Stimulated activated CD8-positive, alpha-beta memory T cell treated with anti-CD3 and anti-CD28 coated beads, Interleukin-7, amount 100 ng/mL, for 24 hours (primary cell): ENCODE results near the gene LXN.

ENCODE experiments used
- DNase-seq: peaks from one replicate; pipeline ENCODE4 v3.0.0-alpha.2; 2020; ENCODE audit warnings: low read depth

Gene LXN

DNA sequence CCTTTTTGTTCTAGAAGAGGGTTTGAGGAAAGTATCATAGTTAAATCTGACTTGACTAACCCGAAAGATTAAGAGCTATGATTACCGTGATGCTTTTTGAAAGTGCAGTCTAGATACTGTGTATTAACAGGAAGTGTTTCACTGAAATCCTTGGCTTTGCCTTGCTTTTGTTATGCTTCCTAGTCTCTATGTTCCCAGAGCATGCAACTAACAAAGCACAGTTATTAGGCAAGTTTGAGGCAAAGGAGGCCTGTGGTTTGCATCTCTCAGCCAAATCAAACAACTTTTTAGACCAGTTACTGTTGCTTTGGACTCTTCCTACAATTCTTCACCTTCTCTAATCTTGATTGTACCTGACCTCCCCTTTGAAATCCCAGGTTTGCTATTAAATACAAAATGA lies 3.9 kb downstream of the LXN start:
- no peak for DNase-seq

DNA sequence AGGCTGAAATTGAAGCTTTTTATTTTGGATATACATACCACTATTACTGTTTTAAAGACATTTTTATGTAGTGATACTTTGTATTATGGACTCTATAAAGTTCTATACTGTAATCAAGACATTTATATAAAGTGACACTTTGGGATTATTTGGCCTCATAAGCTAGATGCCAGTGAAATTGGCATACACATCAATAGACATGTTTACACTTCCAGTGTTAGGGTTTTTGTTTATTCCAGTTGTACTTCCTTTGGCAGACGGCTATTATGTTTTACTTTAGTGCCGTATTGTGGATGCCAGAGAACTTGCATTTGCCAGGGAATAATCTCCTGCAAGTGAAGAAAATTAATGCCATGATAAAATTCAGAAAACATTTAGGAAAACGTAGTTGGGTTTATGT lies 6.0 kb downstream of the LXN start:
- no peak for DNase-seq

GRCh38 chr3:158663832-158664231 lies 8.6 kb downstream of the LXN start:
- no peak for DNase-seq

DNA sequence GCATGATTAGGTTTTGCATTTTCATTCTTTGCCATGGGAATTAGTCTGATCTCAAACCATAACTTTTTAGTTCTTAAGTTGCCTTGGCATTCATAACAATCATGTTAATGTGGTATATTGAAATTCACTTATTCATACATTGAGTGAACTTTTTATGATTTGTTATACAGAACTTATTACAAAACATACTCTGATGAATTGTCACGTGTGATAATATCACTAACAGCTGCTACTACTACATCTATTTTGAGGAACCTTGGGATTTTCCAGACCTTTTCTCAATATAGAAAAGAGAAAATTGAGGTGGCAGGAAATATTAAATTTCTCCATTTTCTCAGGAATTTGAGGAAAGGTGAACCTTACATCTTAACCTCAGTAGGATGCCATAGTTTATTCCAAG lies 9.2 kb downstream of the LXN start:
- DNase-seq: no peak

DNA sequence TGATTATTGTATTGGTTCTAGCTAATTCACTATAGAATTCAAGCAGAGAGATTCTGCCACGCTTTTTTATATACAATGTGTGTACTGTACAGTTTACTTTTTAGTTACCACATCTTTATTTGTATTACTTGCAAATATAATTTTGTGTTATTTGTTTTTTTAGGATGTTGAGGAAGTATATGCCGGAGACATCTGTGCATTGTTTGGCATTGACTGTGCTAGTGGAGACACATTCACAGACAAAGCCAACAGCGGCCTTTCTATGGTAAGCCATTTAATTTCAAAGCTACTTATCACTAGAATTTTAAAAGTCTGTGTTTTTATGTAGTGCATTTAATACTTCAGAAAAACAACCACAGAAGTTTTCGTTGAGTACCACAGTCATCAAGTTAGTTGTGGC lies 11.7 kb downstream of the LXN start:
- no peak for DNase-seq

GRCh38 chr3:158659454-158660237 lies 12.8 kb downstream of the LXN start:
- no peak for DNase-seq

- no peak for DNase-seq
These were observed 13.6 kb downstream of the LXN start for GRCh38 chr3:158658889-158659288.

- no peak for DNase-seq
These were observed 20.0 kb downstream of the LXN start for GRCh38 chr3:158652463-158652862.

DNA sequence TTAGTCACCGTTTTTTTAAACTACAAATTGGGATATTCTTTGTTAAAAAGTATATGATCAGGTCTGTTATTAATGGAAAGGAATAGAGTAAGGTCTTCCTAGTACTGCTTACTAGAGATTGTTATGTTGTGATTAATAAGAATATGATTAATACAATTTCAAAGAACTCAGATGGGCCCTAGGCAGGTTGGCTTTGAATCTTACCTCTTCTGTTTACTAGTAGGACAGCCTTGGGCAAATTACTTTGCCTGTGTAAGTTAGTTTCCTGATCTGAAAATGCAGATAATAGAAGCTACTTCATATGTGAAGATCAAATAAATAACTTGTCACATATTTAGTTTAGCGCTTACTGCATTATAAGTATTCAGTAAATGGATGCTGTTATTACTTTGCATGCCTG lies 21.3 kb downstream of the LXN start:
- no peak for DNase-seq

- DNase-seq: no peak
These were observed 22.7 kb downstream of the LXN start for GRCh38 chr3:158649791-158650190.

- DNase-seq: peak; percentile 71
These were observed 28.0 kb downstream of the LXN start, which contains the start of gene GFM1 for GRCh38 chr3:158644345-158644908. Gene GFM1, plus strand, starts transcription at chr3:158644527. Its CDS starts 108 bp downstream, at chr3:158644635.

DNA sequence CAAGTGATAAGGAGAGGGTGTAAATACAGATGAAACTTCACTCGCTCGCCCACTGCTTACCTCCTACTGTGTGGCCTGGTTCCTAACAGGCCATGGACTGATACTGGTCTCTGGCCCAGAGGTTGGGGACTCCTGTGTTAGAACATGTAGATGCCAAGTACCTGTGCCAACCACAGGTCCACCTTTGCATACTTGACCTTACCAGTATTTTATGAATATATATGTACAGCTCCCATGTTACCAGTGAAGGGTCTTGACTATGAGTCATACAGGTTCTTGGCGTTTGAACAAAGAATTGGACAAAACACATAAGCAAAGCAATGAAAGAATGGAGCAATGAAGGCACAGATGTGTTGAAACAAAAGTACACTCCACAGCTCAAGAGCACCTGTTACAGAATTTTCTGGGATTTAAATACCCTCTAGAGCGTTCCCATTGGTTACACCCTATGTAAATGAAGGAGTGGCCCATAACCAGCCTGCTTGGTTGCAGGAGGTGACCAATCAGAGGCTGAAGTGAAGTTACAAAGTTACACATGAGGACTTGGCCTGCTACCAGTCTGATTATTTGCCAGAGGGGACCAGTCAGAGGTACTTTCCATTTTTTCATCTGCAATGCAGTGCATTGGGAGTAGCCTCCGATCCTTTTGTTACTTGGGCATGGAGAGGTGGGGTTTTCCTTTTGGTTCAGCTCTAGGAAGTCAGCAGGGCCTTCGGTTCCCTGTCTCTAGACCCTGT lies 29.8 kb downstream of the LXN start:
- DNase-seq: no peak

DNA sequence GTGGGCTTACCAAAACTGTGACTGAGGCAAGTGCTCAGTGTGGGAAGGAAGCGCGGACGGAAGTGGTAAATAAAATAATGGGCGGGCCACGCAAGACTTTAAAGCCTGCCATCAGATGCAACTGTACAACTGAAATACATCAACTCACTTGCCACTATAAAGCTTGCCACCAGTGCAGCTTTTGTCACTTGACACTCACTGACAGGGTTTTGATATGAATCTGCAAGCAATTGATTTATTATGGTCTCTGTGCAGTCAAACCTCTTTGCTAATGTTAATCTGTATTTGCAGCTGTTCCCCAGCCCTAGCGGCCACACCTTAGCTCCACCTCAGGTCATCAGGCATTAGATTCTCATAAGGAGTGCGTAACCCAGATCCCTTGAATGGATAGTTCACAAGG lies 30.4 kb downstream of the LXN start:
- no peak for DNase-seq

GRCh38 chr3:158640646-158641045 lies 31.8 kb downstream of the LXN start:
- no peak for DNase-seq

GRCh38 chr3:158631981-158632380 lies 40.5 kb downstream of the LXN start:
- no peak for DNase-seq

DNA sequence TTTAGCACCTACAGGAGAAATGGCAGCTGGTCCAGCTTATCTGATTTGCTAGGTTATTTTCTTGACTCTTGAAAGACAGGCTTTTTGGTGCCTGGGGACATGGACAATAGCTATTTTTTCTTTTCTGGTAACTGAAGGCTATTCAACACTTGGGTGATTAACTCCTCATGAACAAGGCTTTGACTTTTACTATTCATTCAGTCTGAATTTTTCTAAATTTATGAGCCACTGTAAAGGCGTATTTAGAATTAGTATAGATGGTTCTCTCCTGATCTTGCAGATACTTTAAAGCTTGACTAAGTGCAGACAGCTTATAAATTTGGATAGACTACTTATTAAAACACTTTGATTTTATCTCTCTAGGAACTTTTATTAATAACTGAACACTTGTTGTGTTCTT lies 46.6 kb downstream of the LXN start:
- no peak for DNase-seq

DNA sequence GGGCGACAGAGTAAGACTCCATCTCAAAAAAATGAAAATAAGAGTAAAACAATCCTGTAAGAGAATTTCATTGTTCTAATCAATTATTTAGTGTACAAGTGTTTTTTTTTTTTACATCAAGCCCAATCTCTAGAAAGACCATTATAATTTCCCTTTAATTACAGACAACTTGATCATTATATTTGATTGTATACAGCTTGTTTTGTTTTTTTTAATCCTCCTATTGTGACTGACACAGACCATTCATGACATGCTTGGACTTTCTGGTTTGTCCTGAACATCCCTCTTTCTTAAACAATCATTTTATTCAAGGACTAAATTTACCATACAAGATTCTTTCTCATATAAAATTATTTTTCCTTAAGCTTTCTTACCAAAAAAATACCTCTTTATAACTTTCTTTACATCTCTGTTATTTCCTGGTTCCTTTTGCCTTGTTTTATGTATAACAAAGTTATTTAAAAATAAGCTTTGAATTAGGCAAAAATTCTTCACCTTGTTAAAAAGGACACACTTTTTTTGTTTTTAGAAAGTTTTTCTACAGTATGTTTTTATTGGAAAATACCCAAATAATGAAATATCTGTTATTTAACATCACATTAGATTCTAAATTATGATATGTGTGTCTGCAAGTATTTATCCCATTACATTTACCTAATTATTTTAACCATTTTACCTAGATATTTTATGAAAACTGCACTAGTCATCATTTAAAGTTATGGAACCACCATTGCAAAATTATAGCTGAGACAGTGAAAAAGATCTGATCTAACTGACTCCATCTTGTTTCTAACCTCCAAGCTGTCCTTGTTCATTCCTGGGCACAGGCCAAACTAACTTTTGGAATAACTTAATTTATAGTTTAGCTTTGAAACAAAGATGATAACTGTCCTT lies 54.2 kb downstream of the LXN start:
- DNase-seq: no peak
